ENCODE results near the gene CORO6. TPM values are rescaled to one million over a fixed set of nuclear protein-coding genes. Genes with fewer than 3 reads are reported as not detected.

The CORO6 gene
- total and polyA plus RNA-seq, 10 of the 15 experiments (the other 5 are each of a cell fraction or from before 2014, with no cell fraction given): 0.26 to 5.0 (median 1.7) TPM; not detected in 1

- TF ChIP-seq BCL3 (IDR thresholded peaks at IDR 0.05; ENCODE audit: borderline replicate concordance, insufficient read depth, low read depth, low read length, poor library complexity, severe bottlenecking) (no peak), DPF2 (IDR thresholded peaks at IDR 0.05) (no peak), STAT1 (conservative IDR thresholded peaks at IDR 0.05) (no peak), IKZF2 (IDR thresholded peaks at IDR 0.05) (0 out of 4 replicates have a peak, but pooled peaks of 1 of the 2 experiments have one; percentile 17), PAX8 (IDR thresholded peaks at IDR 0.05) (no peak), KLF5 (IDR thresholded peaks at IDR 0.05; ENCODE audit: partially characterized antibody) (no peak), REST (IDR thresholded peaks at IDR 0.05; ENCODE audit: low read depth, low read length) (no peak), NBN (IDR thresholded peaks at IDR 0.05) (no peak)
- TF ChIP-seq, protein P1, sequence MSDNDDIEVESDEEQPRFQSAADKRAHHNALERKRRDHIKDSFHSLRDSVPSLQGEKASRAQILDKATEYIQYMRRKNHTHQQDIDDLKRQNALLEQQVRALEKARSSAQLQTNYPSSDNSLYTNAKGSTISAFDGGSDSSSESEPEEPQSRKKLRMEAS (IDR thresholded peaks at IDR 0.05; ENCODE audit: low read depth, low read length): no peak
- TF ChIP-seq, protein P2, sequence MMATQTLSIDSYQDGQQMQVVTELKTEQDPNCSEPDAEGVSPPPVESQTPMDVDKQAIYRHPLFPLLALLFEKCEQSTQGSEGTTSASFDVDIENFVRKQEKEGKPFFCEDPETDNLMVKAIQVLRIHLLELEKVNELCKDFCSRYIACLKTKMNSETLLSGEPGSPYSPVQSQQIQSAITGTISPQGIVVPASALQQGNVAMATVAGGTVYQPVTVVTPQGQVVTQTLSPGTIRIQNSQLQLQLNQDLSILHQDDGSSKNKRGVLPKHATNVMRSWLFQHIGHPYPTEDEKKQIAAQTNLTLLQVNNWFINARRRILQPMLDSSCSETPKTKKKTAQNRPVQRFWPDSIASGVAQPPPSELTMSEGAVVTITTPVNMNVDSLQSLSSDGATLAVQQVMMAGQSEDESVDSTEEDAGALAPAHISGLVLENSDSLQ (IDR thresholded peaks at IDR 0.05): no peak
- TF ChIP-seq, protein P3, sequence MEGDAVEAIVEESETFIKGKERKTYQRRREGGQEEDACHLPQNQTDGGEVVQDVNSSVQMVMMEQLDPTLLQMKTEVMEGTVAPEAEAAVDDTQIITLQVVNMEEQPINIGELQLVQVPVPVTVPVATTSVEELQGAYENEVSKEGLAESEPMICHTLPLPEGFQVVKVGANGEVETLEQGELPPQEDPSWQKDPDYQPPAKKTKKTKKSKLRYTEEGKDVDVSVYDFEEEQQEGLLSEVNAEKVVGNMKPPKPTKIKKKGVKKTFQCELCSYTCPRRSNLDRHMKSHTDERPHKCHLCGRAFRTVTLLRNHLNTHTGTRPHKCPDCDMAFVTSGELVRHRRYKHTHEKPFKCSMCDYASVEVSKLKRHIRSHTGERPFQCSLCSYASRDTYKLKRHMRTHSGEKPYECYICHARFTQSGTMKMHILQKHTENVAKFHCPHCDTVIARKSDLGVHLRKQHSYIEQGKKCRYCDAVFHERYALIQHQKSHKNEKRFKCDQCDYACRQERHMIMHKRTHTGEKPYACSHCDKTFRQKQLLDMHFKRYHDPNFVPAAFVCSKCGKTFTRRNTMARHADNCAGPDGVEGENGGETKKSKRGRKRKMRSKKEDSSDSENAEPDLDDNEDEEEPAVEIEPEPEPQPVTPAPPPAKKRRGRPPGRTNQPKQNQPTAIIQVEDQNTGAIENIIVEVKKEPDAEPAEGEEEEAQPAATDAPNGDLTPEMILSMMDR (IDR thresholded peaks at IDR 0.05 in 2 of 3, conservative IDR thresholded peaks at IDR 0.05 in 1 of 3; ENCODE audit: control insufficient read depth in 2 of 3, extremely low read depth in 1 of 3, insufficient read depth in 1 of 3, low read depth in 3 of 3, low read length in 3 of 3): peak; percentile 97 to 99 (median 98)
Measured at GRCh38 chr17:29591737-29592608, 30.7 kb downstream of the CORO6 start (continued).
